Duodenal mucosa (tissue), 2 donors: ENCODE measurements around the gene SYT12.
A peak's percentile ranks its signal among the peaks of the same experiment; 100 is the strongest.

Experiments used
- H3K27ac ChIP-seq: one replicate; pipeline ENCODE4 v1.7.0; 2013; ENCODE audit warnings: low read depth, low read length
- H3K27me3 ChIP-seq, 2 donors: one replicate each; pipeline ENCODE4 v1.7.0; 2013; ENCODE audit warnings: low read length in 2 of 2, control low read depth in 1 of 2; ENCODE audit not compliant: insufficient read depth in 2 of 2, control insufficient read depth in 1 of 2
- H3K36me3 ChIP-seq, 2 donors: one replicate each; pipeline ENCODE4 v1.7.0; 2013; ENCODE audit warnings: low read length in 2 of 2, control low read depth in 1 of 2; ENCODE audit not compliant: insufficient read depth in 2 of 2, control insufficient read depth in 1 of 2
- H3K4me1 ChIP-seq, 2 donors: one replicate each; pipeline ENCODE4 v1.7.0; 2013; ENCODE audit warnings: low read length in 2 of 2, control low read depth in 1 of 2; ENCODE audit not compliant: insufficient read depth in 2 of 2, control insufficient read depth in 1 of 2
- H3K4me3 ChIP-seq, 2 donors: one replicate each; pipeline ENCODE4 v1.7.0; 2013; ENCODE audit warnings: low read length in 2 of 2, low read depth in 1 of 2
- H3K9ac ChIP-seq, 2 donors: one replicate each; pipeline ENCODE4 v1.7.0; 2013; ENCODE audit warnings: low read length in 2 of 2, low read depth in 1 of 2
- H3K9me3 ChIP-seq, 2 donors: one replicate each; pipeline ENCODE4 v1.7.0; 2013; ENCODE audit warnings: low read length in 2 of 2, control low read depth in 1 of 2; ENCODE audit not compliant: control insufficient read depth in 1 of 2

SYT12 gene

DNA sequence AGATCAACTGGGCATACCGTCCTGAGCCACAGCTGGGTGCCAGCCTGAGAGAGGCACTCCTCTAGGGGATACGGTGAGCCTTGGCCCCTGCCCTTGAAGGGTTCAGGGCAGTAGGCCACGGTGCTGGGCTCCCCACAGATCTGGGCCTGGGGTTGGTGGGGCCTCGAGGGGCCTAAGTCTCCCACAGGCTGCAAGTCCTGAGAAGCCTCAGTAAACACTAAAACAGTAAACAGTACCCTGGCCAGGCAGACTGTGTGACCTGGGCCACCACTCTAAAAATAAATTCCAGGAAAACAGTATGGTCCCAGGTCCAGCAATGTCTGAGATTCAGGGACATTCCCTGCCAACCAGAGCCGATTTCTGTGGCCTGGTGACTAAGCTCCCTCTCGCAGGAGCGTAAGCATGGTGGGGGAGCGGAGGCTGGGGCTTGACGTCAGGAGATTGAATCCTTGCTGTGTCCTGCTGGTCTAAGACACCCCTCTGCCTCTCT, 31.5 kb downstream of the SYT12 start:
- Histone ChIP-seq H3K9ac (peak overlapping the region in 1 of 2 donors; percentile 20), H3K4me3 (no peak overlapping the region), H3K27me3 (no peaks in the 10 kb centered on the region), H3K4me1 (peaks cover 24 to 32% of the 10 kb centered on the region in 2 donors), H3K27ac (no peak overlapping the region), H3K9me3 (no peaks in the 10 kb centered on the region), H3K36me3 (no peaks in the 10 kb centered on the region)

DNA sequence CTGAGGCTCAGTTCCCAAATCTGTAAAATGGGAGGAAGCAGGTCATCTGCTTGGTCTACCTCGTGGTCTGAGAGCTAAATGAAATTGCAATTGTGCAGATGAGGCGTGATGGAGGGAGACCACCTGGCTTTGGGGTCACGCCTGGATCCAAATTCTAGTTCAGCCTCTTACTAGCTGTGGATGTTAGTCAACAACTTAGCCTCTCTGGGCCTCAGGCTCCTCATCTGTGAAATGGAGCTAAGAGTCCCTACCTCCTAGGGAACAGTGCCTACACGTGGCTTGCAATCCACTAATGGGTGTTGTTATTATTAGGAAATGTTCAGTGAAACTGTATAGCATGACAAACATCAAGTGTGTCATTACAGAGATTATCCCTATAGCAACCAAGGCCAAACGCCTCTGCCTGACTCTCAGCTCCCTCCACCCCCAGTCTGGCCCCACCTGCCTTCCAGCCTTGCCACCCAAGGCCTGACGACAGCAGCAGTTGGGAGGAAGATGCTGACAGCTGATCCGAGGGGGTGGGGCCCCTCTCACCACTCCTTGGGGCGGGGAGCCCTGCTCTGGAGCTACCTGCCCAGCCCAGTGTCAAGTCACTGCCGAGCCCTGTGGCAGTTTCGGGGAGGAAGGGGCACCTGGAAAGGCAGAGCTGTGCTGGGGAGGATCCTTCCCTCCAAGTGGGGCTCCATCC, 32.0 kb downstream of the SYT12 start:
- Histone ChIP-seq H3K27ac (no peak overlapping the region), H3K9me3 (no peaks in the 10 kb centered on the region), H3K36me3 (no peaks in the 10 kb centered on the region), H3K9ac (peak overlapping the region; percentile 25 to 66), H3K27me3 (no peaks in the 10 kb centered on the region), H3K4me3 (no peak overlapping the region), H3K4me1 (peaks cover 24 to 32% of the 10 kb centered on the region in 2 donors)

DNA sequence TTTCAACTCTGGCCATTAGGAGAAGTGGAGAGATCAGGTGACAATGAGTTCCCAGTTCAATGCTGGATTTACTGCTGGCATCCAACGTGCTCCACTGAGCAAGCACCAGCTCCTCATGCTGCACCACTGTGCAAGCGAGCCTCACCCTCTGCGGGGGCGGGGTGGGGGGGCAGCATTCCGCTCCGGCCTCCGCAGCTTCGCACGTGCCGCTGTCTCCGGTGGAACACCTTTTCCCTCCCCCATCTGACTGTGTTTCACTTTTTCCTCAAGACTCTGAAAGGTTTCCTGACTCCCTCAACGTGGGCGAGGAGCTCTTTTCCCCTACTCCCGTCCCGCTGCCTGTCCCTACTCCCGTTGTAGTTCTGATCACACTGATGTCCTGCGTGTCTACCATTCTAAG, 32.9 kb downstream of the SYT12 start:
- peak overlapping the region; percentile 59 to 72 for H3K4me3 ChIP-seq
- H3K4me1 ChIP-seq = peaks cover 24 to 32% of the 10 kb centered on the region in 2 donors
- H3K9ac ChIP-seq = peak overlapping the region; percentile 25 to 66
- H3K36me3 ChIP-seq = no peaks in the 10 kb centered on the region
- no peaks in the 10 kb centered on the region for H3K27me3 ChIP-seq
- H3K9me3 ChIP-seq = no peaks in the 10 kb centered on the region
- no peak overlapping the region for H3K27ac ChIP-seq

DNA sequence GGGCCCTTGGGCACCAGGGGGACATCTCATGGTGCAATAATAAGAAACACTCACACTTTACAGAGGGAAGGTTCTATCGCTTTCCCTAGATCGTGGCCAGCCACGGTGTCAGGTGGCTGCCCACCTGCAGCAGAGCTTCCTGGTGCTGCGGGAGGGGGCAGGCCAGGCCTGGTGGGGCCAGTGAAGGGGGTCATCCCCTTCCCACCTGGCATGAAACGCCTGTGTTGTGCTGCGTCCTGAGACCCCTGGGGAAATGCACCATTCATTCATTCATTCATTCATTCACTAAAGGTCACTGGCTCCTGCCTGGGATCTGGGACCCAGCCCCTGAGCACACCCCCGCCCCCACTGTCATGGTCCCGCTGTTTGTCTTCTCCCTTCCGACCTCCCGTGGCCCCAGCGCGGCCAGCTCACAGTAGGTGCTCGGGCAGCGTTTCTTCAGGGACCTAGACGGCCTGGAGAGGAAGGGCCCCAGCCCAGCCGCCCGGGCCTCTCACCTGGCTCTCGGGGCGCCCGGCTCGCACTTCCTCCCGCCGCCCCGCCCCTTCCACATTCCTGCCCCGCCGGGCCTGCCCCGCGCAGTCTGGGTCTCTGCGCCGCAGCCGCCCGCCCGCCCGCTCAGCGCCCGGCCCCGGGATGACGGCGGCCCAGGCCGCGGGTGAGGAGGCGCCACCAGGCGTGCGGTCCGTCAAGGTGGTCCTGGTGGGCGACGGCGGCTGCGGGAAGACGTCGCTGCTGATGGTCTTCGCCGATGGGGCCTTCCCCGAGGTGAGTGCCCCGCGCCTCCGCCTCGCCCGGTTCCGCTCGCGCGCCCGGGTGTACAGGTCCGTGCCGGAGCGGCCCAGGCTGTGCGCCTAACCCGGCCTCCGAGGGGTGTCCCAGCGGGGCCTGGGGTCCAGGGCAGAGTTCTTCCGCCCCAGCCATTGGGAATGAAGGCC, 33.6 kb downstream of the SYT12 start, which contains the start of gene RHOD:
Gene RHOD, plus strand, starts transcription at position 581 of the 938 bp plus-strand sequence. Its CDS starts 56 bp downstream, at position 637.
- Histone ChIP-seq H3K36me3 (no peaks in the 10 kb centered on the region), H3K4me1 (peaks cover 24 to 32% of the 10 kb centered on the region in 2 donors), H3K27ac (no peak within 1 kb of the TSS), H3K27me3 (no peaks in the 10 kb centered on the region), H3K9ac (peak within 1 kb of the TSS; percentile 66 to 69), H3K4me3 (peak within 1 kb of the TSS; percentile 59 to 72), H3K9me3 (no peaks in the 10 kb centered on the region)

DNA sequence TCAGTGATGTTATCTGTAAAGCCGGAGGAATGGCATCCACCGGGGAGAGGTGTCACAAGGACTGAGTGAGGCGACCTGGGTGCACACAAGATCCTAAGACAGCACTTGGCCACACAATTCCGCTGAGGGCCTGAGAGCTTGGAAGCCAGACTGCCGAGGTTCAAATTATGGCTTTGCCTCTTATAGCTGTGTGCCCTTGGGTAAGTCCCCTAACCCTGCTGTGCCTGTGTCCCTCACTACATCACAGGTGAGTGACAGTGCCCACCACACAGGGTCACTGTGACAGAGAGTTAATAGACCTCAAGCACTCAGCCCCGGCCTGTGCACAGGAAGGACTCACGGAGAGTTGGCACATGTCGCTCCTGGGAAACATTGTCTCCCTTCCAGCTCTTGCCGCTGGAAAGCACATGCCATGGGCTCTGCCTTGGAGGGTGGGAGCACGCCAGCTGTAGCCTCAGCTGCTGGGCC, 34.3 kb downstream of the SYT12 start:
- Histone ChIP-seq H3K9ac (peak overlapping the region; percentile 66 to 69), H3K4me1 (peaks cover 24 to 32% of the 10 kb centered on the region in 2 donors), H3K36me3 (no peaks in the 10 kb centered on the region), H3K4me3 (peak overlapping the region; percentile 59 to 72), H3K27me3 (no peaks in the 10 kb centered on the region), H3K9me3 (no peaks in the 10 kb centered on the region), H3K27ac (no peak overlapping the region)

DNA sequence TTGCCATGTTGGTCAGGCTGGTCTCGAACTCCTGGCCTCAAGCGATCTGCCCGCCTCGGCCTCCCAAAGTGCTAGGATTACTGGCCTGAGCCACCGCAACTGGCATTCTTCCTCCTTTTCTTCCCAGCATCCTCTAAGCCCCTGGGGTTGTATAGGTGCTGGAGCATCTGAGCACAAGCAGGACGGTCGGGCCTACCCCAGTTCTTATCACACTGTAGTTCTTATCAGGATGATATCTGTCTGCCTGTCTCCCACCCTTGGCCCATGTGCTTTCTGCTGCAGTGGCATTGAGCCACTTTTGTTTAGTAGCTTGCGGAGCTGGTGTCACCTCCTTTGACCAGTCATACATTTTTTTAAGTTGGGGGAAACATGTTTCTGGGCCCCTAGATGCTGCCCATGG, 35.6 kb downstream of the SYT12 start:
- Histone ChIP-seq H3K9ac (no peak overlapping the region), H3K4me3 (no peak overlapping the region), H3K27me3 (no peaks in the 10 kb centered on the region), H3K4me1 (peaks cover 24 to 32% of the 10 kb centered on the region in 2 donors), H3K27ac (no peak overlapping the region), H3K36me3 (no peaks in the 10 kb centered on the region), H3K9me3 (no peaks in the 10 kb centered on the region)

DNA sequence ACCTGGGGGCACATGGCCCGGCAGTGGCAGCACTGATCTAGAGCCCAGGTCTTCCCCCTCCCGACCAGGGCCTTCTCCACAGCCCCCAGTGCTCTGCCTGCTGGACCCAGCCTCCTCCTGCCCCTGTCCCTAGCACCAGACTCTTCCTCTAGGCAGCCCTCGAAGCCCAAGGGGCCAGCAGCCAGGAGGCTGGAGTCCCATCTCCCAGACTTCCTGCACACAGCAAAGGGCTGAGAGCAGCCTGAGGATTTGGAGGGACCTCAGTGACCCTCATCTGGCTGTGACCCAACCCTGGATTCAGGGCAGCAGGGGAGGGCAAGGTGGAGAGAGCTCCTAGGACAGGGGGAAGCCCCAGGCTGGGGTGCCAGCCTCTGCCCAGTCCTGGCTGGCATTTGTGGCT, 36.7 kb downstream of the SYT12 start:
- no peaks in the 10 kb centered on the region for H3K9me3 ChIP-seq
- H3K4me3 ChIP-seq = no peak overlapping the region
- no peaks in the 10 kb centered on the region for H3K27me3 ChIP-seq
- no peak overlapping the region for H3K9ac ChIP-seq
- no peaks in the 10 kb centered on the region for H3K36me3 ChIP-seq
- no peak overlapping the region for H3K27ac ChIP-seq
- peaks cover 15 to 24% of the 10 kb centered on the region in 2 donors for H3K4me1 ChIP-seq

DNA sequence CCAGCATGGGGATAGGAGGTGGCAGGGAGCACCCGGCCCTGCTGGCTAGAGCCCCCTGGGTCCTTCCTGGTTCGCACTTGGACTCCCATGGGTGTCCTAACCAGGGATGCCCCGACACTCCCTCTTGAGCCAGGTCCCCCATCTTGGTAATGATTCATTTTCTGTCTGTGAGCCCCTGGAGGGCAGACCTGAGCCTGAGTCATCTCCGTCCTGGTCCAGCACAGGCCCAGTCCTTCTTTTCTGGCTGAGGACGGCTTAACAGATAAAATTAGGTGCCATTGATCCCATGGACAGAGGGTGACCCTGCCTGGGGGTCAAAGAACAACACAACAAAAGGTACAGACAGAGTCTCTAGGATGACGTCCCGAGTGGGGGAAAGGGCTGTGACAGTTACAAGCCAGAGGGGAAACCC, 37.2 kb downstream of the SYT12 start:
- Histone ChIP-seq H3K4me1 (peaks cover 12 to 21% of the 10 kb centered on the region in 2 donors), H3K36me3 (no peaks in the 10 kb centered on the region), H3K4me3 (no peak overlapping the region), H3K27ac (no peak overlapping the region), H3K9me3 (no peaks in the 10 kb centered on the region), H3K27me3 (no peaks in the 10 kb centered on the region), H3K9ac (no peak overlapping the region)

DNA sequence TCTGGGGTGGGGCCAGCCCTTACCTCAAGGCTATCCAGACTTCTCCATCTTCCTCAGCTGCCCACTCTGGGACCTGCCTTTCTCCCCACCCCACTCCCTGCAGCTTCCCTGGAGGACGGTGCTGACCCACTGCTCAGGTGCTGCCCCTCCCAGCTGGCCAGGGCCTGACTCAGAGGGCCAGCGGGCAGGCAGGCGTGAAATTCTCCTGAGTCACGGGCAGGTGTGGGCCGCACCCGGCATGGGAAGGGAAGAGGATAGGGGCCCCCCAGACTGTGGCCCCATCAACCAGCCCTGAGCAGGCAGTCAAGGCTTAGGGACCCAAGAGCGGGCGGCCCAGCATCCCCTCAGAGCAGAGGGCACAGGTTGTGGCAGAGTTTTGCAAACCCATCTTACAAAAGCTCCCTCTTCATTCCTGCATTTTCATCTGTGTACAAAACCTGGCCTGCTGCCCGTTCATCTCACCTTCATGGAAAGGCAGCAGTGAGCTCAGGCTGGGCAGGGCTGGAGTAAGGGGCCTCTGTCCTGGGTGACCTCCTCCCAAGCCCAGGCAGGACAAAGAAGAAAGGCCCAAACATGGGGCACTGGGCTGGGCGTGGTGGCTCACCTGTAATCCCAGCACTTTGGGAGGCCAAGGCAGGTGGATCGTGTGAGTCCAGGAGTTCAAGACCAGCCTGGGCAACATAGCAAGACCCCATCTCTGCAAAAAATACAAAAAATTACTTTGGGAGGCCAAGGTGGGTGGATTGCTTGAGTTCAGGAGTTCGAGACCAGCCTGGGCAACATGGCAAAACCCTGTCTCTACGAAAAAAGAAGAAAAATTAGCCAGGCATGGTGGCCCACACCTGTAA, 39.8 kb downstream of the SYT12 start:
- Histone ChIP-seq H3K9ac (no peak overlapping the region), H3K27ac (no peak overlapping the region), H3K27me3 (no peaks in the 10 kb centered on the region), H3K4me3 (no peak overlapping the region), H3K4me1 (no peaks in the 10 kb centered on the region), H3K9me3 (no peaks in the 10 kb centered on the region), H3K36me3 (no peaks in the 10 kb centered on the region)
